AG10803 (cell line): ENCODE measurements around the gene CADM2.

Experiments used
- DNase-seq: peaks from one replicate; pipeline ENCODE4 v3.0.0; 2010; ENCODE audit warnings: low read depth
- H3K4me3 ChIP-seq: 2 replicates; pipeline ENCODE4 v1.5.1; 2011; ENCODE audit warnings: mild to moderate bottlenecking, low read length, control low read depth
- TF ChIP-seq, protein P1 (sequence below): conservative IDR thresholded peaks from 2 replicates; pipeline ENCODE4 v1.5.1; 2011; ENCODE audit warnings: mild to moderate bottlenecking, low read length, control low read depth, inconsistent platforms

CADM2 gene

DNA sequence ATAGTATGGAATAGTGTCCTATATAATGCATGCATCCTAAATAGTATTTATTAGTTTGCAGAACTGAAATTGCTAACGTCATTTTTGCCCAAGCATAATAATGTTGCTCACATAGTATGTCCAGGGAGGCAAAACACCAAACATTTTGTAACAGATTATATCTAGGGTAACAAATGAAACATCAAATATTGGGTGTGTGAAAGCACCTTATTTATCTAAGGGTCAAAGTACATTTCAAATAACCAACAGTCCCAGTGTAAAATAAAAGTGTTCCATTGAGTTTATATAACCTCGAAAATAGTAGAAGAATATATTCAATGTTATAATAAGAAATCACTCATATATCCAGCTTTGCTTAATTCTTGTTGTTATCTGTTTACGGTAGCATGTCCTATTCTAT lies 363.1 kb downstream of the CADM2 start:
- TF ChIP-seq, protein P1, sequence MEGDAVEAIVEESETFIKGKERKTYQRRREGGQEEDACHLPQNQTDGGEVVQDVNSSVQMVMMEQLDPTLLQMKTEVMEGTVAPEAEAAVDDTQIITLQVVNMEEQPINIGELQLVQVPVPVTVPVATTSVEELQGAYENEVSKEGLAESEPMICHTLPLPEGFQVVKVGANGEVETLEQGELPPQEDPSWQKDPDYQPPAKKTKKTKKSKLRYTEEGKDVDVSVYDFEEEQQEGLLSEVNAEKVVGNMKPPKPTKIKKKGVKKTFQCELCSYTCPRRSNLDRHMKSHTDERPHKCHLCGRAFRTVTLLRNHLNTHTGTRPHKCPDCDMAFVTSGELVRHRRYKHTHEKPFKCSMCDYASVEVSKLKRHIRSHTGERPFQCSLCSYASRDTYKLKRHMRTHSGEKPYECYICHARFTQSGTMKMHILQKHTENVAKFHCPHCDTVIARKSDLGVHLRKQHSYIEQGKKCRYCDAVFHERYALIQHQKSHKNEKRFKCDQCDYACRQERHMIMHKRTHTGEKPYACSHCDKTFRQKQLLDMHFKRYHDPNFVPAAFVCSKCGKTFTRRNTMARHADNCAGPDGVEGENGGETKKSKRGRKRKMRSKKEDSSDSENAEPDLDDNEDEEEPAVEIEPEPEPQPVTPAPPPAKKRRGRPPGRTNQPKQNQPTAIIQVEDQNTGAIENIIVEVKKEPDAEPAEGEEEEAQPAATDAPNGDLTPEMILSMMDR: no peak
- H3K4me3 ChIP-seq: no peak overlapping the region
- DNase-seq: no peak

DNA sequence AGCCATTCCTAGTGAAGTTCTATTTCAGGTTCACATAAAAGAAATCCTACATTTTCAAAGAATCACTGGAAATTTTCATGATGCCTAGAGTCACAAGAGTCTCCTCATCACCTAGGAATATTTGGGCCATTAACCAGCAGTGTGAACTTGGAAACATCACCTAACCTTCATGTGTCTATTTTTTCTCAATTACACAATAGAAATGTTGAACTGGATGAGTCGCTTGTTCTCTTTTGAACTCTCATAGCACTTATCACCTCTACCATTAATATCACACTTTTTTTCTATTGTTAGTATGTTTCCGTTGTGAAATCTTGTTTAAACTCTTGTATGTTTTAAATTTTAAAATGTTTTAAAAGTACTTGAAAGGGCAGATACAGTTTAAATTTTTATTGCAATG lies 371.3 kb downstream of the CADM2 start:
- TF ChIP-seq, protein P1: no peak
- H3K4me3 ChIP-seq: no peak overlapping the region
- DNase-seq: no peak

DNA sequence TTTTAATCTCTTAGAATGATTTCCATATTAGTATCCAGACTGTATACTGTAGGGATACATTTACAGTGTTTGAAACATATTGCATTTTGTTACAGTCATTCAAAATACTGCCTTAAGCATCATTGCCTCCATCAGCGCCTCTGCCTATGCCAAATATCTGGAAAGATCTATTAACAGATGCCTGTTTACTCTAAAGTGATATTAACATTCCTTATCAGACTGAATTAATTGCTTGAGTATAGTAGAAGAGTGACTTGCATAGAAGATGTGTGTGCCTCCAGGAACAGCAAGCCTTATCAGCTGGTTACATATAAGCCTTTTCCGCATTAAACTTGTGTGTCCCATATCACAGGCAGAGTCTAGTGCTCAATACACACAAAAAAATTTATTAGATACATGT lies 379.1 kb downstream of the CADM2 start:
- H3K4me3 ChIP-seq: no peak overlapping the region
- TF ChIP-seq, protein P1: no peak
- DNase-seq: no peak

DNA sequence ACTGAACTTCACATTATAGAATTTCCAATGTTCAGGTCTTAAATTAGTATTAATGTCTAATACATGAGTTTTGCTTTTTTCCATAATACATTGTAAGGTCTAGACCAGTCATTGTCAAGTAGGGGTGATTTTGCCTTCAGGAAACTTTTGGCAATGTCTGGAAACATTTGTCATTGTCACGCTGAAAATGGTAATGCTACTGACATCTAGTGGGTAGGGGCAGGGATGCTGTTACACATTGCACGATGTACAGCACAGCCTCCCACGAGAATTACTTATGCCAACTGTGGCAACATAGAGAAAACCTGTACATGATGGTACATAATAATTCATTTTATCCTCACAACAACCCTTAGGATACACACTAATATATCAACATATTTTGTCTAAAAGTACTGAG lies 384.1 kb downstream of the CADM2 start:
- H3K4me3 ChIP-seq: no peak overlapping the region
- DNase-seq: no peak
- TF ChIP-seq, protein P1: no peak

DNA sequence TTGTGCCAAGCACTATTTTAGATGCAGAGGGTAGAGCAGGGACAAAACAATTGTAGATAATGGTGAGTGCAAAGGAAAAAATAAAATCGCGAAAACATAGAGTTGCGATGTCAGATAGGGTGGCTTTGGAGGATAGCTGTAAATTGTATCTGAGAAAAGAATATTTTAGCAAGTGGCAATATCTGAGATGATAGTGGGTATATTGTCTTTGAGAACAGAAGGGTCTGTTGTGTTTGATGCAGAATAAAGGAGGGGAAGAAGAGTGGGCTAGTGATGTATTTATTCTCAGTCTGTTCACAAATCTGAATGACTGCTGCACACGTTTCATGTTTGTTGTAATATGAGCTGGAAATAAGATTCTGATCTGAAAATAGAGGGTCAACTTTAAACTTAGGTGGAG lies 396.8 kb downstream of the CADM2 start:
- DNase-seq: no peak
- H3K4me3 ChIP-seq: no peak overlapping the region
- TF ChIP-seq, protein P1: no peak

DNA sequence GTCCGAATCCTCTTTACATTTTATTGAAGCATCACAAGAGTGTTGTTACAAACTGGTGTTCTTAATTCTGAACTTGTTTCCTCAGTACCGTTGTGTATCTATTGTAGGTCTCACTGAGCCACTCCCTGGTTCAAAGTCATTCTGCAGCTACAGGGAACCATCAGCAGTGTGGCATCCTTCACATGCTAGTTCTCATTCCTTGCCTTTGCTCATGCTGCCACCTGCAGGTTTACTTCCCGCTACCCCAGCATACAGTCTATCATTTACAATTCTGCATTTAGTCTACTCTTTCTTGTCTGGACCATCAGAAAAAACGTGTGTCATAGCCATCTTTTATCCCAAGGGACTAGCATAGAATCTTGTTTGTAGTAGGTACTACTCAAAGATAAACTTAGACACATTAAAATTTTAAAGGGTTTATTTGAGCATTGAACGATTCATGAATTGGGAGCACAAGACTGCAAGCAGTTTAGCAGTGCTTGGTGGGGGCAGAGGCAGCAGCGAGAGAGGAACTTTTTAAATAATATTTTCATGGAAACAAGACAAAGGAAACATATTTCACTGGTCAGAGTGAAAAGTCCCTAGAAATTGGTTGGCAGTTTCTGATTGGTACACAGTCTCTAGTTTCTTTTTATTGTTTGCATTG lies 402.1 kb downstream of the CADM2 start:
- no peak overlapping the region for H3K4me3 ChIP-seq
- no peak for DNase-seq
- TF ChIP-seq, protein P1: no peak

DNA sequence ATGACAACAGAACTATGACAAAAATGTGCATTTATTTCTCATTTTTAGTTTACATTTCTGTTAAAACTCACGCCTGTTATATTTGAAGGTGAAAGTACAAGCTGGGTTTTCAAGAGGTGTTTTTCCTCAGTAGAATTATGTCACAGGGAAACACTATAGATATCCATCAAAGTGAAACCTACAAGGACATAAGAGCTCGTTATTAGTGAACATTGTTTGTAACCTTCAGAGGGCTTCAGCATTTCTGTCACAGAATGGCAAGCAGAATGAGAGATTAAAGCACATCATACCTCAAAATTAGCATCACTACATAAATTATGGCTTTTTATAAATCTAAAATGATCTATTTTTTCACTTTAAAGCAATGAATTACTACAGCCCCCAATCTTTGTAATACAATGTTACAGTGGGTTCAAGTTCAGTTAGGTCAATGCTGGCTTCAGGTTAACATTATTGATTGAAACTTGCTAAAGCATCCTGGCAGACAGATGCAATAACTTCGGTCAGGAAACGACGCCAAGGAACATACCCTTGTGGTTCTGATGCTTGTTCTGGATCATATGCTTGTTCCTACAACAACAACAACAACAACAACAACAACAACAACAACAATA lies 405.6 kb downstream of the CADM2 start:
- TF ChIP-seq, protein P1: no peak
- no peak for DNase-seq
- no peak overlapping the region for H3K4me3 ChIP-seq
